Body of pancreas (tissue), 4 donors: ENCODE measurements around the gene KCNF1. TPM values are rescaled to one million over a fixed set of nuclear protein-coding genes. Genes with fewer than 3 reads are reported as not detected.

Source experiments
- ATAC-seq: fragments of 150-250 bp; one replicate; pipeline ENCODE4 v1.9.1; 2016
- DNase-seq, 4 donors: peaks; one replicate each; pipeline ENCODE4 v3.0.0-alpha.2; 2019
- H3K27ac ChIP-seq, 4 donors: fragments of 200-600 bp; sonication (generic); 1 replicate in 3 of 4; 2 replicates in 1 of 4; pipeline versions ENCODE4 v1.5.1 to v1.6.1; 2016 to 2019; ENCODE audit warnings: mild to moderate bottlenecking in 1 of 4, mixed read lengths in 1 of 4, moderate library complexity in 1 of 4
- H3K27me3 ChIP-seq, 2 donors: fragments of 200-600 bp; sonication (generic); one replicate each; pipeline ENCODE4 v1.6.0; 2016; ENCODE audit warnings: mild to moderate bottlenecking in 1 of 2
- H3K36me3 ChIP-seq, 2 donors: fragments of 200-600 bp; sonication (generic); replicated peaks in 1 of 2; 2 replicates each; pipeline ENCODE4 v1.5.1; 2016; ENCODE audit warnings: low read depth in 2 of 2; ENCODE audit not compliant: insufficient read depth in 1 of 2
- H3K4me1 ChIP-seq: fragments of 200-600 bp; sonication (generic); one replicate; pipeline ENCODE4 v1.6.0; 2016
- H3K4me3 ChIP-seq, 2 donors: fragments of 200-600 bp; sonication (generic); 1 replicate in 1 of 2; 2 replicates in 1 of 2; pipeline ENCODE4 v1.5.1; 2016 to 2019
- H3K9me3 ChIP-seq, 3 donors: fragments of 200-600 bp; sonication (generic); 1 replicate in 2 of 3; 2 replicates in 1 of 3; pipeline ENCODE4 v1.5.1; 2016
- POLR2A ChIP-seq, 3 donors: fragments of 450-650 bp; IDR thresholded peaks; one replicate each; pipeline ENCODE4 v1.6.1; 2016; ENCODE audit warnings: antibody characterized with exemption in 3 of 3, mild to moderate bottlenecking in 2 of 3
- WGBS, 2 donors: methylation state at CpG; one replicate each; pipeline ENCODE4 v1.1.5; 2017; 5-methylcytosine and 5-hydroxymethylcytosine counted together
- intact Hi-C: fragments of 100-400 bp; cut with DNase I; formaldehyde crosslinking; loops from one replicate; pipeline ENCODE4 v1.15.1; 2023
- total RNA-seq, 2 donors: library from RNA; depleted of rRNA; stranded (reverse); fragments of >200 nt; gene quantifications; one replicate each; pipeline ENCODE4 v1.1.0, GENCODE V29; 2016
- TF ChIP-seq, protein P1 (sequence below), 7 experiments: fragments of 450-650 bp in 4 of 7; fragments of 200-600 bp in 3 of 7; sonication (generic) in 3 of 7; IDR thresholded peaks; one replicate each; pipeline ENCODE4 v1.5.1; 2016 to 2019; ENCODE audit warnings: antibody characterized with exemption in 7 of 7

The KCNF1 gene
- total RNA-seq, 2 donors from 2014 or later: 5.3 TPM; not detected in 1

DNA sequence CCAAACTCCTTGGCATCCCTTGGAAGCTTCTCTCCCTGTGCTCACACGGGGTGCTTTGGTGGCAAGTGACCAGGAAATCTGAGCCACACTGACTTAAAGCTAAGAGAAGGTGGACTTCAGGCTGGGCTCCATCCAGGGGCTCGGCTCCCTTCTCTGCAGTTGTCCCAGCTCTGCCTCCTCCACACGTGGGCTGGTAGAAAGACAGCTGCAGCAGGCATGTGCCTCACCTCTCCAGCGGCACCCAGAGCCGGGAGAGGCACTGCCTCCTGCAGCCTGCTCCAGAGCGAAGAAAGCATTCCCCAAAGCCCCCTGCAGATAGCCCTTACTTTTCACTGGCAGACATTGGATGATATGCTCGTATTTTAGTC, 11.3 kb downstream of the KCNF1 start:
- Histone ChIP-seq H3K27ac (no peak overlapping the region), H3K9me3 (no peaks in the 10 kb centered on the region), H3K36me3 (no peaks in the 10 kb centered on the region), H3K27me3 (no peaks in the 10 kb centered on the region), H3K4me1 (peaks cover 14% of the 10 kb centered on the region), H3K4me3 (no peak overlapping the region)
- WGBS, 2 donors: 81 to 82% methylated on average over 5 to 7 of the region's 7 CpGs
- ATAC-seq (no peak), DNase-seq (no peak)
- TF ChIP-seq, protein P1, sequence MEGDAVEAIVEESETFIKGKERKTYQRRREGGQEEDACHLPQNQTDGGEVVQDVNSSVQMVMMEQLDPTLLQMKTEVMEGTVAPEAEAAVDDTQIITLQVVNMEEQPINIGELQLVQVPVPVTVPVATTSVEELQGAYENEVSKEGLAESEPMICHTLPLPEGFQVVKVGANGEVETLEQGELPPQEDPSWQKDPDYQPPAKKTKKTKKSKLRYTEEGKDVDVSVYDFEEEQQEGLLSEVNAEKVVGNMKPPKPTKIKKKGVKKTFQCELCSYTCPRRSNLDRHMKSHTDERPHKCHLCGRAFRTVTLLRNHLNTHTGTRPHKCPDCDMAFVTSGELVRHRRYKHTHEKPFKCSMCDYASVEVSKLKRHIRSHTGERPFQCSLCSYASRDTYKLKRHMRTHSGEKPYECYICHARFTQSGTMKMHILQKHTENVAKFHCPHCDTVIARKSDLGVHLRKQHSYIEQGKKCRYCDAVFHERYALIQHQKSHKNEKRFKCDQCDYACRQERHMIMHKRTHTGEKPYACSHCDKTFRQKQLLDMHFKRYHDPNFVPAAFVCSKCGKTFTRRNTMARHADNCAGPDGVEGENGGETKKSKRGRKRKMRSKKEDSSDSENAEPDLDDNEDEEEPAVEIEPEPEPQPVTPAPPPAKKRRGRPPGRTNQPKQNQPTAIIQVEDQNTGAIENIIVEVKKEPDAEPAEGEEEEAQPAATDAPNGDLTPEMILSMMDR (IDR thresholded peaks at IDR 0.05): no peak
- TF ChIP-seq POLR2A (IDR thresholded peaks at IDR 0.05): no peak
- intact Hi-C loops: no loop called here

DNA sequence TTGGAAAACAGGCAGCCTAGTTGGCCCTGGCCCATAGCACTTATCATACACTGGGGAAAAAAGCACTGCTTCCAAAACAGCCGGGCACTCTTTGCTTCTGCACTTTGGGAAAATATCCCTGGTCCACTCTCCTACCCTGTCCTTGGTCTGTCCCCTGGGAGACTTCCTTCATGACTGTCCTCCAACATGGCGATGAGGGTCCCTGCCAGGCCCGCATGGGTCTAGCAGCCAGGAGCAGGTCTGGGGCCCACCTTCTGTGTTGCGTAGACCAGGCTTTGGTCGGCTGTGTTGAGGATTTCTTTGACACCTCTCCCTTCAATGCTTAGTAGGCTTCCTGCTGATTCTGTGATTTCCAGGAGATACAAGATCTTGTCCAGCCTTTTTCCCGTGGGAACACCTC, 12.2 kb downstream of the KCNF1 start:
- intact Hi-C loops: no loop called here
- no peak for DNase-seq
- no peak for TF ChIP-seq POLR2A (IDR thresholded peaks at IDR 0.05)
- TF ChIP-seq, protein P1 (IDR thresholded peaks at IDR 0.05): no peak
- peaks cover 8% of the 10 kb centered on the region for H3K4me1 ChIP-seq
- no peak overlapping the region for H3K4me3 ChIP-seq
- H3K27me3 ChIP-seq: no peaks in the 10 kb centered on the region
- H3K36me3 ChIP-seq: no peaks in the 10 kb centered on the region
- no peak for ATAC-seq
- 81 to 87% methylated on average over 6 of the region's 6 CpGs for WGBS, 2 donors
- no peak overlapping the region for H3K27ac ChIP-seq
- H3K9me3 ChIP-seq: no peaks in the 10 kb centered on the region

DNA sequence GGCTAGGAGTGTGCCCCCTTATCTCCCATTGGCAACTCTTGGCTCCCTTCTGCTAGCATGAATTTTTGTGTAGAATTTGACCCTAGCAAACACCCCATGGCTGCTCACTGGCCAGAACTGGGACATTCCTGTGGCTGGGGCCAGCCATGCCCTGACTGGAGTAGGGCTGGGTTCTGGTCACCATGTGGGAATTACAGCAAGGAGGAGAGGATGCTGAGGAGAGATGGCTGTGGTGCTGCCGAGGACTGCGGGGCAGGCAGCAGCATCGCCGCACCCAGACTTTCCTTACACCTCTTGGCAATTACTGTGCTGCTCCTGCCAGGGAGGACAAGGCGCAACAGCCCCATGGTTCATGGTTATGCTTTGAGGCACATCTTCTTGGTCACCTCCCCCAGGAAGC, 12.7 kb downstream of the KCNF1 start:
- no peak for TF ChIP-seq POLR2A (IDR thresholded peaks at IDR 0.05)
- TF ChIP-seq, protein P1 (IDR thresholded peaks at IDR 0.05): no peak
- intact Hi-C loops: no loop called here
- Histone ChIP-seq H3K27ac (no peak overlapping the region), H3K27me3 (no peaks in the 10 kb centered on the region), H3K4me3 (no peak overlapping the region), H3K9me3 (no peaks in the 10 kb centered on the region), H3K36me3 (no peaks in the 10 kb centered on the region), H3K4me1 (peaks cover 3% of the 10 kb centered on the region)
- ATAC-seq (no peak), DNase-seq (no peak)
- WGBS, 2 donors: 98 to 100% methylated on average over 1 to 5 of the region's 5 CpGs

DNA sequence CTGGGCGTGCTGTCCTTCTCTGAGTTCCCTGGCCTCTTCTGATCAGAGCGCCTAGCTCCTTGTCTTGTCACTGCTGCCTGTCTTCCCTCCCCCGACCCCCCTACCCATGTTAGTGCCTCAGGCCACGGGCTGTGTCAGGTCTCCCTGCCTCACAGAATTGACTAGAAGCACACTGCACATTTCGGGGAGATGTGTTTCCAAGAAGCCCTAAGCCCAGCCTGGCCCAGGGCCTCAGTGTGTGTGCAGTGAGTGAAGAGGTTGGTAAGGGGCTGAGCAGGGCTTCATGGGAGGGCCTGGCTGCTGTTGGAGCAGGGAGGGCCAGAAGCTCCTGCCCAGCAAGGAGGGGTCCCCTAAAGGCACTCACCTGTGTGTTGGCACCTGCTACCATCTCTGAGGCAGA, 13.1 kb downstream of the KCNF1 start:
- Histone ChIP-seq H3K36me3 (no peaks in the 10 kb centered on the region), H3K27me3 (no peaks in the 10 kb centered on the region), H3K27ac (no peak overlapping the region), H3K4me3 (no peak overlapping the region), H3K9me3 (no peaks in the 10 kb centered on the region), H3K4me1 (no peaks in the 10 kb centered on the region)
- no peak for TF ChIP-seq POLR2A (IDR thresholded peaks at IDR 0.05)
- TF ChIP-seq, protein P1 (IDR thresholded peaks at IDR 0.05): no peak
- WGBS, 2 donors: 70 to 85% methylated on average over 4 to 5 of the region's 5 CpGs
- no peak for DNase-seq
- intact Hi-C loops: no loop called here
- no peak for ATAC-seq

DNA sequence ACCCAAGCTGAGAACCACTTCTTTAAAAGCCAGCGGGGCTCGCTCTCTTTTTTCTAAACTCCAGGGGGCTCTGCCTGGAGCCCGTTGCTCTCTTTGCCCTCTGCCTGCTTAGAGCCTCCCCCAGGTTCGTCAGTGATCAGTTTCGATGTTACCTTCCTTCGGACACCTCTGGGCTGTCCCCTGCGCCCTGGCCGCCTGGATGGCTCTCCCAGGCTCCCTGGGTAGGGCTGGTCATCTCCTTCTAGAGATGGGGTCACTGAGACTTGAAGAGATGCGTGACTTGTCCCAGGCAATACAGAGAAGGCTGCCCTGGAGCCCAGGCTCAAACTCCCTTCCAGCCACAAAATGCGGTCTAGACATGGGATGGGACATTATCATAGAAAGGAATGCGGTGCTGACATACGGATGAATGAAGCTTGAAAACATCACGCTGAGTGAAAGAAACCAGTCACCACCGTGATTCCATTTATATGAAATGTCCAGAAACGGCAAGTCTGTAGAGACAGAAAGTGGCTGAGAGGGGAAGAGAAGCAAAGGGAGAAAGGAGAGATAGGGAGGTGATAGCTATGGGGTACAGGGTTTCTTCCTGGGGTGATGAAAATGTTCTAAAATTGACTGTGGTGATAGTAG, 14.6 kb downstream of the KCNF1 start:
- TF ChIP-seq, protein P1 (IDR thresholded peaks at IDR 0.05): no peak
- no peak for TF ChIP-seq POLR2A (IDR thresholded peaks at IDR 0.05)
- Histone ChIP-seq H3K9me3 (no peaks in the 10 kb centered on the region), H3K4me1 (no peaks in the 10 kb centered on the region), H3K36me3 (no peaks in the 10 kb centered on the region), H3K4me3 (no peak overlapping the region), H3K27me3 (no peaks in the 10 kb centered on the region), H3K27ac (no peak overlapping the region)
- DNase-seq (no peak), ATAC-seq (no peak)
- 59 to 60% methylated on average over 14 to 15 of the region's 15 CpGs for WGBS, 2 donors
- intact Hi-C loops: no loop called here
